ENCODE measurements around the gene CRTC1. TPM values are rescaled to one million over a fixed set of nuclear protein-coding genes. Genes with fewer than 3 reads are reported as not detected.

The CRTC1 gene
- total and polyA plus RNA-seq, 11 donors, result 3.8 to 10.2 (median 7.2) TPM

- Histone ChIP-seq H3K4me1 (peaks cover 0 to 20% (median 12%) of the 10 kb centered on the region in 12 donors), H3K36me3 (peaks cover 0 to 10% (median 0%) of the 10 kb centered on the region in 9 donors), H3K4me3 (peak overlapping the region in 1 of 12 donors; percentile 21), H3K27me3 (no peaks in the 10 kb centered on the region), H3K27ac (peak overlapping the region in 5 of 12 donors; percentile 22 to 69 (median 38)), H3K9me3 (no peaks in the 10 kb centered on the region)
- TF ChIP-seq CTCF (IDR thresholded peaks at IDR 0.05) (no peak), POLR2A (IDR thresholded peaks at IDR 0.05) (no peak)
- peak; percentile 76 to 93 (median 87) for ATAC-seq
- 34 to 39% (median 36%) methylated on average over 26 to 35 of the region's 35 CpGs for WGBS, 4 donors
- DNase-seq, result peak in 4 of 5 donors; percentile 70 to 80 (median 74)
- intact Hi-C loops (cut with DNase I), result no loop called here
Observed at GRCh38 chr19:18762125-18763023, 78.9 kb downstream of the CRTC1 start.

DNA sequence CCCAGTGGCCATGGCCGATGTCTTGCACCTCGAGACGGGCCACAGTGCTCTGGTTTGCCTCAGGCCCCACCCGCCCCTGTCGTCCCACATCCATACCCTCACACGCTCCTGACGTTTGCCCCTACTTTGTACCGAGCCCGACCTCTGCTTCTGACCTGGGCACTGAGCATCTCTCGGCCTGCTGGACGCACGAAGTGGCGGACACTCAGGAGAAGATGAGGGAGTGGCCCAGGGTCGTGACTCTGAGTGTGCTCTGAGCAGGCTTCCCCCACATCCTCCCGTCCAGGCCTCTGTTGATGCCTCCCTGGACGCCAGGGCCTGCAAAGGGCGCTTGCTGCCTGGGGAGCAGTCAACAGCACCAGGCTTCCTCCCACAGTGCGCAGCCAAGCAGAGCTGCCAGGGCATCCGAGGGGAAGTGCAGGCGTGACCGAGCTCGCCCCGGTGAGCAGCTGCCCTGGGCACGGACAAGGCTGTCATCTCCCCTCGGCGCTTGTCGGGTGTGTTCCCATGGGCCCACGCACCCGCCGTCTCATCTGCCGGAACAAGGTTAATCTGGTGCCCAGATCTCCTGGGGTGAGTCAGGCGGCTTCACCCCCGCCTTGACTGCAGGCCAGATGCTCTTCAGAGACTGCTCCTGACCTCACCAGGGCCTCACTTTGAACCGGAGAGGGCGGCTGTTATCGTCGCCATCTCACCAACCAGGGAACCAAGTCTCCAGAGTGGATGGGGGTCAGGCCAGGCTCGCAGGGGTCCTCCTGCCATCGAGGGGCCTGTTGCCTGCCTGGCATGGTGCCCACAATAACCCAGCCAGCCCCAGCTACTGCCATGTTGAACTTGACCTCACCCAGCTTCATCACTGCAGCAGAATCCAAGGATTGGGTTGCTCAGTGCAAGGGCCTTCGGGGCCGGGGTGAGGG lies 80.5 kb downstream of the CRTC1 start:
- H3K4me1 ChIP-seq, result peaks cover 0 to 20% (median 12%) of the 10 kb centered on the region in 12 donors
- 92 to 94% (median 93%) methylated on average over 31 to 41 of the region's 41 CpGs for WGBS, 4 donors
- H3K9me3 ChIP-seq, result no peaks in the 10 kb centered on the region
- intact Hi-C loops (cut with DNase I), result no loop called here
- no peak for ATAC-seq
- H3K36me3 ChIP-seq, result peaks cover 0 to 11% (median 0%) of the 10 kb centered on the region in 9 donors
- no peak for DNase-seq
- H3K27ac ChIP-seq, result no peak overlapping the region
- no peak overlapping the region for H3K4me3 ChIP-seq
- no peak for TF ChIP-seq CTCF (IDR thresholded peaks at IDR 0.05)
- TF ChIP-seq POLR2A (IDR thresholded peaks at IDR 0.05), result no peak
- H3K27me3 ChIP-seq, result no peaks in the 10 kb centered on the region

GRCh38 chr19:18764591-18765051 lies 81.1 kb downstream of the CRTC1 start:
- WGBS, 4 donors, result 80 to 97% (median 89%) methylated on average over 4 of the region's 4 CpGs
- no peak for TF ChIP-seq POLR2A (IDR thresholded peaks at IDR 0.05)
- no peak for TF ChIP-seq CTCF (IDR thresholded peaks at IDR 0.05)
- DNase-seq (no peak), ATAC-seq (no peak)
- H3K4me3 ChIP-seq, result no peak overlapping the region
- H3K27me3 ChIP-seq, result no peaks in the 10 kb centered on the region
- no peak overlapping the region for H3K27ac ChIP-seq
- no peaks in the 10 kb centered on the region for H3K9me3 ChIP-seq
- H3K4me1 ChIP-seq, result peaks cover 0 to 20% (median 12%) of the 10 kb centered on the region in 12 donors
- intact Hi-C loops (cut with DNase I), result no loop called here
- peaks cover 0 to 11% (median 0%) of the 10 kb centered on the region in 9 donors for H3K36me3 ChIP-seq

Data from heart left ventricle (tissue), 16 donors.